ENCODE data around the gene KSR2. TPM values are rescaled to one million over a fixed set of nuclear protein-coding genes. Genes with fewer than 3 reads are reported as not detected.

KSR2 gene
- total and polyA plus RNA-seq, 2 of the 13 experiments (the other 11 are each of a cell fraction or from before 2014, with no cell fraction given): 0.02 TPM; not detected in 1

DNA sequence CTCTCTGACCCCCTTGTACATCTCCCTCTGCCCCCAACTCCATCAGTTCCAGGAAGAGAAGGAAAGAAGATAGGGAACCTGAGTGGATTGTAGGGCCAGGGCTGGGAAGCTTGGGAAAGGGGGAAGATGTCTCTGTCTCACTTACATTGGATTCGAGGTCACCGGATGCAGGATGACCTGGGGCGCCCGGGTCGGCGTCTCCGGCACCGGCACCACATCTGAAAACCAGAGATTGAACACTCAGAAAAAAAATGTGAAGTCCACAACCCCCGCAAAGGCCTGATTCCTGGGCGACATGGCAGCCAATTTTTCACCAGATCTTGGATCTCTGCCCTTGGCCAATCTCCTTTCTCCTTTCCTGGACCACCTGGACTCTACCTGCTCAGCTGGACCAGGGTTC, 438.0 kb downstream of the KSR2 start:
- Histone ChIP-seq H4K20me1 (ENCODE audit: insufficient read depth, low read length) (no peaks in the 10 kb centered on the region), H3K36me3 (replicated peaks in 1 of 2; ENCODE audit: control insufficient read depth in 1 of 2, insufficient read depth in 2 of 2, low read length in 2 of 2) (no peaks in the 10 kb centered on the region), H3K79me2 (ENCODE audit: insufficient read depth, low read length) (no peaks in the 10 kb centered on the region), H3K27ac (ENCODE audit: extremely low read length, insufficient read depth, low read length) (no peak overlapping the region), H3K4me3 (replicated peaks in 1 of 3; ENCODE audit: insufficient read depth in 1 of 3, low read depth in 2 of 3, low read length in 3 of 3) (no peak overlapping the region), H3K4me2 (ENCODE audit: low read depth, low read length) (no peak overlapping the region), H3K9me3 (ENCODE audit: low read length) (no peaks in the 10 kb centered on the region), H3K27me3 (ENCODE audit: control insufficient read depth in 1 of 2, insufficient read depth in 2 of 2, low read length in 2 of 2) (peaks cover 0 to 3% of the 10 kb centered on the region in 2 experiments; a peak in 1 of 5 replicates), H2AFZ (ENCODE audit: low read length) (no peak overlapping the region), H3K9ac (ENCODE audit: insufficient read depth, low read depth, low read length) (no peak overlapping the region), H3K4me1 (ENCODE audit: insufficient read depth, low read length) (no peaks in the 10 kb centered on the region)
- intact Hi-C loops (cut with micrococcal nuclease; ENCODE audit: unreplicated experiment): no loop called here
- WGBS (ENCODE audit: low lambda C conversion rate): 15% methylated on average over 9 of the region's 10 CpGs
- ChIA-PET CTCF (ENCODE audit: low intra/inter-chr PET ratio, low total read pairs) (no interaction called here), POLR2A (no interaction called here)
- ATAC-seq: no peak
- no peak for TF ChIP-seq RFX3 (CRISPR knock-in tag; IDR thresholded peaks at IDR 0.05)
- no peak for FAIRE-seq
- DNase-seq (ENCODE audit: low spot score): no peak
- BruUV-seq (replicated peaks): no TSS peak
- in situ Hi-C loops (cut with HindIII; ENCODE audit: extremely low pct_ligation_motif_present, low pct_unique_long_range_greater_than_20kb): no loop called here

DNA sequence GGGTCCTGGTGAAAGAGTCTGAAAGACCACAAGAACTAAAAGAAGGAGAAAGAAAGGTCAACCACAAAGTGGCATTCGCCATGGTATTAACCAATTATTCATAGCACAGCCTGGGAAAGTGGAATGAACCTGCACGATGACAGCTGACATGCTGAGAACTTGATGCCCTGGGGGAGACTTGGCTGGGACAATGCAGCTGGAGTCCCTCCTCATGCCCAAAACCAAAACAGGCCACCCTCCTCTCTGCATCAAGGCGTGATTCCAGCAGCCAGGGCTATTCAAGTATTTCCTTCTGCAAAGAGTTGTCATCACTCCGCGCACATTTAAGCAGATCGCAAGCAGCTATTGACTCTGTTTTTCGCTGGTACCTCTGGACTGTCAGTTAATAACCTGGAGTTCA, 440.3 kb downstream of the KSR2 start:
- intact Hi-C loops (cut with micrococcal nuclease; ENCODE audit: unreplicated experiment): no loop called here
- TF ChIP-seq DPF2 (CRISPR knock-in tag; IDR thresholded peaks at IDR 0.05; ENCODE audit: borderline replicate concordance, low read depth) (no peak), SIN3A (IDR thresholded peaks at IDR 0.05; ENCODE audit: borderline replicate concordance, low read depth, low read length) (no peak), FLYWCH1 (CRISPR knock-in tag; IDR thresholded peaks at IDR 0.05) (no peak), KAT7 (CRISPR knock-in tag; IDR thresholded peaks at IDR 0.05; ENCODE audit: borderline replicate concordance) (no peak), ZNF546 (CRISPR knock-in tag; conservative IDR thresholded peaks at IDR 0.05) (no peak), ZNF766 (CRISPR knock-in tag; IDR thresholded peaks at IDR 0.05; ENCODE audit: borderline replicate concordance) (no peak)
- TF ChIP-seq, protein P1, sequence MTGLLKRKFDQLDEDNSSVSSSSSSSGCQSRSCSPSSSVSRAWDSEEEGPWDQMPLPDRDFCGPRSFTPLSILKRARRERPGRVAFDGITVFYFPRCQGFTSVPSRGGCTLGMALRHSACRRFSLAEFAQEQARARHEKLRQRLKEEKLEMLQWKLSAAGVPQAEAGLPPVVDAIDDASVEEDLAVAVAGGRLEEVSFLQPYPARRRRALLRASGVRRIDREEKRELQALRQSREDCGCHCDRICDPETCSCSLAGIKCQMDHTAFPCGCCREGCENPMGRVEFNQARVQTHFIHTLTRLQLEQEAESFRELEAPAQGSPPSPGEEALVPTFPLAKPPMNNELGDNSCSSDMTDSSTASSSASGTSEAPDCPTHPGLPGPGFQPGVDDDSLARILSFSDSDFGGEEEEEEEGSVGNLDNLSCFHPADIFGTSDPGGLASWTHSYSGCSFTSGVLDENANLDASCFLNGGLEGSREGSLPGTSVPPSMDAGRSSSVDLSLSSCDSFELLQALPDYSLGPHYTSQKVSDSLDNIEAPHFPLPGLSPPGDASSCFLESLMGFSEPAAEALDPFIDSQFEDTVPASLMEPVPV (CRISPR knock-in tag; IDR thresholded peaks at IDR 0.05): no peak
- TF ChIP-seq, protein P2, sequence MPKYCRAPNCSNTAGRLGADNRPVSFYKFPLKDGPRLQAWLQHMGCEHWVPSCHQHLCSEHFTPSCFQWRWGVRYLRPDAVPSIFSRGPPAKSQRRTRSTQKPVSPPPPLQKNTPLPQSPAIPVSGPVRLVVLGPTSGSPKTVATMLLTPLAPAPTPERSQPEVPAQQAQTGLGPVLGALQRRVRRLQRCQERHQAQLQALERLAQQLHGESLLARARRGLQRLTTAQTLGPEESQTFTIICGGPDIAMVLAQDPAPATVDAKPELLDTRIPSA (CRISPR knock-in tag; IDR thresholded peaks at IDR 0.05; ENCODE audit: borderline replicate concordance): no peak
- TF ChIP-seq, protein P3, sequence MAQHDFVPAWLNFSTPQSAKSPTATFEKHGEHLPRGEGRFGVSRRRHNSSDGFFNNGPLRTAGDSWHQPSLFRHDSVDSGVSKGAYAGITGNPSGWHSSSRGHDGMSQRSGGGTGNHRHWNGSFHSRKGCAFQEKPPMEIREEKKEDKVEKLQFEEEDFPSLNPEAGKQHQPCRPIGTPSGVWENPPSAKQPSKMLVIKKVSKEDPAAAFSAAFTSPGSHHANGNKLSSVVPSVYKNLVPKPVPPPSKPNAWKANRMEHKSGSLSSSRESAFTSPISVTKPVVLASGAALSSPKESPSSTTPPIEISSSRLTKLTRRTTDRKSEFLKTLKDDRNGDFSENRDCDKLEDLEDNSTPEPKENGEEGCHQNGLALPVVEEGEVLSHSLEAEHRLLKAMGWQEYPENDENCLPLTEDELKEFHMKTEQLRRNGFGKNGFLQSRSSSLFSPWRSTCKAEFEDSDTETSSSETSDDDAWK (CRISPR knock-in tag; IDR thresholded peaks at IDR 0.05): no peak
- no peaks in the 10 kb centered on the region for H3K79me2 ChIP-seq (ENCODE audit: insufficient read depth, low read length)

More for the DNA sequence above, 440.3 kb downstream of the KSR2 start:
- 59% methylated on average over 7 of the region's 7 CpGs for WGBS (ENCODE audit: low lambda C conversion rate)
- Histone ChIP-seq H3K9me3 (ENCODE audit: low read length) (no peaks in the 10 kb centered on the region), H3K4me3 (replicated peaks in 1 of 3; ENCODE audit: insufficient read depth in 1 of 3, low read depth in 2 of 3, low read length in 3 of 3) (no peak overlapping the region), H3K9ac (ENCODE audit: insufficient read depth, low read depth, low read length) (no peak overlapping the region), H3K4me1 (ENCODE audit: insufficient read depth, low read length) (no peaks in the 10 kb centered on the region), H3K4me2 (ENCODE audit: low read depth, low read length) (no peak overlapping the region), H4K20me1 (ENCODE audit: insufficient read depth, low read length) (no peaks in the 10 kb centered on the region), H3K27me3 (ENCODE audit: control insufficient read depth in 1 of 2, insufficient read depth in 2 of 2, low read length in 2 of 2) (0 out of 5 replicates have a peak, but pooled peaks cover 0 to 3% of the 10 kb centered on the region in 2 experiments), H2AFZ (ENCODE audit: low read length) (no peak overlapping the region), H3K36me3 (replicated peaks in 1 of 2; ENCODE audit: control insufficient read depth in 1 of 2, insufficient read depth in 2 of 2, low read length in 2 of 2) (no peaks in the 10 kb centered on the region), H3K27ac (ENCODE audit: extremely low read length, insufficient read depth, low read length) (no peak overlapping the region)
- ATAC-seq (no peak), DNase-seq (ENCODE audit: low spot score) (no peak), FAIRE-seq (no peak)
- in situ Hi-C loops (cut with HindIII; ENCODE audit: extremely low pct_ligation_motif_present, low pct_unique_long_range_greater_than_20kb): no loop called here
- ChIA-PET CTCF (ENCODE audit: low intra/inter-chr PET ratio, low total read pairs) (no interaction called here), POLR2A (no interaction called here)
- no TSS peak for BruUV-seq (replicated peaks)

Measured in HepG2 (cell line).